Body of pancreas (tissue), 4 donors: ENCODE results near the gene TBC1D22B.

Experiments used
- CTCF ChIP-seq, 7 experiments: fragments of 450-650 bp in 4 of 7; fragments of 200-600 bp in 3 of 7; sonication (generic) in 3 of 7; IDR thresholded peaks; one replicate each; pipeline ENCODE4 v1.5.1; 2016 to 2019; ENCODE audit warnings: antibody characterized with exemption in 7 of 7
- POLR2A ChIP-seq, 3 donors: fragments of 450-650 bp; IDR thresholded peaks; one replicate each; pipeline ENCODE4 v1.6.1; 2016; ENCODE audit warnings: antibody characterized with exemption in 3 of 3, mild to moderate bottlenecking in 2 of 3

- TF ChIP-seq CTCF (IDR thresholded peaks at IDR 0.05): no peak
- TF ChIP-seq POLR2A (IDR thresholded peaks at IDR 0.05): no peak
Observed at GRCh38 chr6:37273690-37274089, 16.1 kb downstream of the TBC1D22B start.
